HG02623 (cell line): ENCODE data around the gene SCG5.

Source experiments
- ATAC-seq: cut with Tn5 transposase; IDR thresholded peaks from one replicate; pipeline ENCODE4 v1.9.1; 2021; ENCODE audit warnings: moderate library complexity; ENCODE audit not compliant: unreplicated experiment

The SCG5 gene

DNA sequence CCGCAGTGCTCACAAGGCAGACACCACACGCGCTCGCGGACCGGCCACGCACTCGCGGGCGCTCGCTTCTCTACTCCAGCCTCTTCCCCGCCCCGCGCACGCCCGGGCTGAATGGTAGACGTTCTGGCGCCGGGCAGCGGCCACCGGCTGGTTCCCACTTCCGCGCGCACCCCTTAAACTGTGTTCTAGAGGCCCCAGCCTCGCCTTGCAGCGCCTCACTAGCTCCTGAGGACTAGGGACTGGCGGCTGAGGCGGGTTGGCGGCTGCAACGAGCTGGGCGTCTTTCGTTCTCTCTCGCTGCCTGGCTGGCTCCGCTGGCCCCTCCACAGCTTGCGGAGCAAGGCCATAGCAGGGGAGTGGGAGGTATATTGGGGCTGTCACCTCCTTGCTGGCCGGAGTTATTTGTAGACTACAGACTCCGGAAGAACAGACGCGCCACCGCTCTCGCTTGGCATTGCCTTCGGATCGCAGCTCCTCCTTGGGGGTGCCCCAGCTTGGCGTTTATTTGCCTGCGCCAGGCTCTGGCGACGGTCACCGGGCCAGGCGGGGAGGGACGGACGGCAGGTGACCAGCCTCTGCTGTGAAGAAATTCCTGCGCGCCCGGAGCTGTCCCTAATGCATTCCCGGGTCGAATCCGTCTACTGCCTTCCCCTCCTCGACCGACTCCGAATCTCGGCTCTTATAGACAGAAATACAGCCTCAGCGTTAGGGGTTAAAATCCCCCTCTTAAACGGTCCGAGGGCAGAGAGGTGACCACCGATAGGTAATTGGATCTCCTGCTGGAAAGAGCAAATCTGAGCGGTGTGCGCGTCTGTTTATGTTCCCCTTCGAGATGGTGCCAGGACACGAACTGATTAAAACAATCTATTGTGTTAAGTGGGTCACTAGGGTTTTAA, 77.6 kb downstream of the SCG5 start:
- ATAC-seq = no peak

DNA sequence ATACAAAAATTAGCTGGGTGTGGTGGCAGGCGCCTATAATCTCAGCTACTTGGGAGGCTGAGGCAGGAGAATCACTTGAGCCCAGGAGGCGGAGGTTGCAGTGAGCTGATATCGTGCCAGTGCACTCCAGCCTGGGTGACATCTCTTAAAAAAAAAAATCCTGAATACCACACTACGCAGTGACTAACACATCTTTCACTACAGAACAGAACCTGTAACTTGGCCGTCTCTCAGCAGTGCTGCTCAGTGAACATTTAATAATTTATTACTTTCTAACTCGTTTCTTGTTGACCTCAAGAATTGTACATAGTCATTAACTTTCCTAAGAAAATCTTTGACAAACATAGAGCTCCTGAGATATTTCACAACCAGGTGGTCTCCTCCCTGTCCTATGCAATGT, 80.1 kb downstream of the SCG5 start:
- ATAC-seq = no peak

DNA sequence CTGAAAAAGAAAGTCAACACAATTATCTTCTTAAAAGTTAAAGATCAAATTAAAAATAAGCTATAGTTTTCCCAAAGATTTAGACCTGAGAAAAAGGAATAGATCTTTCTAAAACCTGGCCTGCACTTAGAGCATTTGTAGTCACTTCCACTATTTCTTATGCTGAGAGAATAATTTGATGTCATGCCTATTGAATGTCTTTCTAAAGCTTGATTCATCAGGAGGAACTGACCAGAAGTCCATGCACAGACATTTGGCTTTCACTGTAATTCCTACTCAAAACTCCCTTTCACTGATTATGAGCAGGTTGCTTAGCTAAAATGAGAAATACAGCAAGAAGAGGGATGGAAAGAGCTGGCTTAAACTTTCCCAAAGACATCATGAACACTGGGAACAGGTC, 80.6 kb downstream of the SCG5 start:
- ATAC-seq = no peak

- peak; percentile 89 for ATAC-seq
These were observed 81.8 kb downstream of the SCG5 start for GRCh38 chr15:32723171-32723948.

GRCh38 chr15:32729700-32730395, 88.3 kb downstream of the SCG5 start:
- ATAC-seq = no peak

GRCh38 chr15:32730677-32731654, 89.5 kb downstream of the SCG5 start:
- ATAC-seq = no peak

DNA sequence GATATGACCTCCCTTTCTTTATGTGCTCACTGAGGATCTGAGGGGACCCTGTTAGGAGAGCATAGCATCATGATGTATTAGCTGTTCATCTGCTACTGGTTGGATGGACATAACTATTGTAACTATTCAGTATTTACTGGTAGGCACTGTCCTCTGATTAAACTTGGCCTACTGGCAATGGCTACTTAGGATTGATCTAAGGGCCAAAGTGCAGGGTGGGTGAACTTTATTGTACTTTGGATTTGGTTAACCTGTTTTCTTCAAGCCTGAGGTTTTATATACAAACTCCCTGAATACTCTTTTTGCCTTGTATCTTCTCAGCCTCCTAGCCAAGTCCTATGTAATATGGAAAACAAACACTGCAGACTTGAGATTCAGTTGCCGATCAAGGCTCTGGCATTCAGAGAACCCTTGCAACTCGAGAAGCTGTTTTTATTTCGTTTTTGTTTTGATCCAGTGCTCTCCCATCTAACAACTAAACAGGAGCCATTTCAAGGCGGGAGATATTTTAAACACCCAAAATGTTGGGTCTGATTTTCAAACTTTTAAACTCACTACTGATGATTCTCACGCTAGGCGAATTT, 91.2 kb downstream of the SCG5 start:
- no peak for ATAC-seq

GRCh38 chr15:32733281-32733680, 91.8 kb downstream of the SCG5 start:
- no peak for ATAC-seq

DNA sequence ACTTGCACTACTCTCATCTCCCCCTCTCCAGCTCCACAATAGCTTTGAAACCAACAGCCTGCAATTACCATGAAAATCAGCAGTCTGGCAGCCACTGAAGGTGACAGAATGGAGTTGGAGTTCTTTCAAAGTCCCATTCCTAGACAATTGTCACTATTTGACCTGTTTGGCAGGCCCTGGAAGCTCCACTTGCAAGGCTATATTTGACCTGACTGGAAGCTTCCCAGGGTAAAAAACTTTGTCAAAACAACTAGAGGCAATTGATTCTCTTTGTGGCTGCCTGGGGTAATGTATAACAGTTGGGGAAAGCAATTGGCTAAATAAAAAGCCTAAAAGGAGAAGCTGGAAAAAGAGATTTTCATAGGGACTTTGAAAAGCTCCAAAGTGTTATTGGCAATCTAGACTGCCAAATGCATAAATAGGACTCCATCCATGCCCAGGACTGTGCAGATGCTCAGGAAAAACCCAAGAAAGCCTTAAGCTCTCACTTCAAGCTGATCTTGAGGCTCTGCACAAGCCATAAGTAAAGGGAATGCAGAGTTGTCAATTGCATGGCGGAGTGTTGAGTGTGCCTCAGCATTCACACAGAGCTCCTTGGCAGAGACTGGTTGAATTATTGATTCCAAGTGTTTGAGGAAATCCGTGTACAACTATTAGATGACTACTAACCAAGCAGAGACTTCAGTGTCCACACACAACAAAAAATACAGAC, 94.6 kb downstream of the SCG5 start:
- no peak for ATAC-seq

- no peak for ATAC-seq
These were observed 95.2 kb downstream of the SCG5 start for GRCh38 chr15:32736701-32737061.

GRCh38 chr15:32737304-32737703, 95.8 kb downstream of the SCG5 start:
- no peak for ATAC-seq

DNA sequence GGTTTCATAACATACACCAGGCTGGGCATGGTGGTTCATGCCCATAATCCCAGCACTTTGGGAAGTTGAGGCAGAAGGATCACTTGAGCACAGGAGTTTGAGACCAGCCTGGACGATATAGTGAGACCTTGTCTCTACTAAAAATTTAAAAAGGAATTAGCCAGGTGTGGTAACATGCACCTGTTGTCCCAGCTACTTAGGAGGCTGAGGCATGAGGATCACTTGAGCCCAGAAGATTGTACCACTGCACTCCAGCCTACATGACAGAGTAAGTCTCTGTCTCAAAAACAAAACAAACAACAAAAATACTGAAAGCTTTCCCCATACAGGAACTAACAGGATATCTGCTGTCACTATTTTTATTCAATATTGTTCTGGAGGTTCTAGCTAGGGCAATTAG, 97.2 kb downstream of the SCG5 start:
- no peak for ATAC-seq

GRCh38 chr15:32739522-32740063, 98.1 kb downstream of the SCG5 start:
- no peak for ATAC-seq

GRCh38 chr15:32743411-32744140, 102.1 kb downstream of the SCG5 start:
- ATAC-seq = no peak

- no peak for ATAC-seq
These were observed 104.8 kb downstream of the SCG5 start for GRCh38 chr15:32746116-32746857.
